GM19452 (cell line): ENCODE data around the gene EGF.
A peak's percentile ranks its signal among the peaks of the same experiment; 100 is the strongest.
"Not testable (repeated sequence)": the region's sequence is repeated elsewhere in the genome, so short reads cannot be mapped to it uniquely, and the experiment has no call there.

ENCODE experiments used
- ATAC-seq: cut with Tn5 transposase; IDR thresholded peaks from one replicate; pipeline ENCODE4 v1.9.1; 2021; ENCODE audit not compliant: unreplicated experiment

EGF gene

GRCh38 chr4:110025056-110025455, 112.4 kb downstream of the EGF start:
- no peak for ATAC-seq

- ATAC-seq, result no peak
Observed at GRCh38 chr4:110025718-110026117, 113.0 kb downstream of the EGF start.

DNA sequence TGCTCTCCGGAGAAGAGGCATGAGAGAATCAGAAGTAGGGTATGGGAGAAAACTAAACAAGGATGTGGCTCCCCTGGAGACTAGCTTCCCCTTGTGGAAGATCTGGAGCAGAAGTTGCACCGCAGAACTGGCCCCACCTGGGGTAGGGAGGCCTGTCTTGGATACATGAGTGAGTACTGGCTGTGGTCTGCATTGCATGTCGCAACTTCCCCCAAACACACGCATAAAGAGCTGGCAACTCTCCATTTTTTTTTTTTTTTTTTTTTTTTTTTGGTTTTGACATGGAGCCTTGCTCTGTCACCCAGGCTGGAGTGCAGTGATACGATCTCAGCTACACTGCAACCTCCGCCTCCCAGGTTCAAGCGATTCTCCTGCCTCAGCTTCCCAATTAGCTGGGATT, 119.9 kb downstream of the EGF start:
- ATAC-seq, result no peak

DNA sequence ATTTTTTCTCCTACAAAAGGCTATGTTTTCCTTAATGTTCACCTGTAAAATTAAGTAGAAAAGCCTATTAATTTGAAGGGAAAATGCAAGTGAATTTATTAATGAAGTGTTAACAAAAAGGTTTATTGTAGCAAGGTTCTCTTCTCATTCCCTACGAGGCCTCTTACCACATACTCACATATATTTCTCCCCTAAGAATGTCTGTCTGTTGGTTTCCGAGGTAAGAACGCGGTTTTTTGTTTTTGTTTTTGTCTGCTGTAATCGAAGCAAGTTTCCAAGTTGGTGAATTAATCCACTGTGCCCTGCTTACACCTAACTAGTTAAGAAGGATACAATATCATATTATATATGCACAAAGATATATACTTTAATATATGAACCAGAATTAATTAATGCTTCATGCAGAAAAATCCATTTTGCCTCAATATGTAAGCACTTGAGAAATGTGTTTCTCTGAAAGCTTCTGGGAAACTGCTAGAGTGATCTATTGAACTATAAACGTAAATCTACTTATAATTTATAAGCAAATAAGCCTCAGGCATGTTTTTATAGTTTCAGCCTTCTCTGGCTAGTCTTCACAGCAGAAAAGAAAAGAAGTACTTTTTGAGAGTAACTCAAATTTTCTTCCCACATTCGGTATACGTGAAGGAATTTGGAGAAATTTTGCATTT, 120.8 kb downstream of the EGF start:
- peak; percentile 5 for ATAC-seq

DNA sequence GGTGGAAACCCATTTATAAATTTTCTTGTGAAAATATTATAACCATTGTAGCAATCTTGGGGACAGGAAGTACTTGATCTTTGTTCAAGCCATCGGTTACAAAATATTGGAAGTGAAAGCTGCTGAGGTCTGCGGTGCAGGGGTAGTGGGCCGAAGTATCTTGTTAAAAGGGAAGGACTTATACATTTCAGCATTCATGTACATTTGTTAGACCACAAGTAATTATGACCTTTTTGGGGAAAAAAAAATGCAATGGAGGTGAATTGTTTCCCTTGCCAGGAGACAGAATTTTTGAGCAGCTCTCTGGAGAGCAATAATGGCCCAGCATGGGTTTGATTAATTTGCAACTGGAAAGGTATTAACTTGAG, 121.3 kb downstream of the EGF start:
- ATAC-seq, result peak; percentile 96

- not testable (repeated sequence) for ATAC-seq
Observed at GRCh38 chr4:110039164-110039563, 126.5 kb downstream of the EGF start.

DNA sequence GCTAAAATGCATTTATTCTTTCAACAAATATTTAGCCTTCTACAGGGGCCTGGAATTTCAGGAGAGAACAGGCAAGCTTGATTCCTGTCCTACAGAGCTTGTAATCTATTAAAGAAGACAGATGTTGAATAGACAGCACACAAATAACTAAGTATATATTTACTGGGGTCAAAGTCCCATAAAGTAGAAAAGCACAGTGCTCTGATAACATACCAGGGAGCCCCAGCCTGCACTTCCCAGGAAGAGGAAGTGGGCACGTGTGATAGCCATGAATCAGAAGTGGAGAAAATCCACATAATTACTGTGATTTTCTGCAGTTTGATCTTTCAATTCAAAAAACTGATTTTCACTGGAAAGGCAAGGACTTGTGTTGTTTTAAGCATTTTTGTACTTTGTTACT, 129.1 kb downstream of the EGF start:
- ATAC-seq, result no peak

- ATAC-seq, result no peak
Observed at GRCh38 chr4:110042545-110043517, 130.1 kb downstream of the EGF start.

GRCh38 chr4:110046588-110047049, 133.9 kb downstream of the EGF start:
- no peak for ATAC-seq

DNA sequence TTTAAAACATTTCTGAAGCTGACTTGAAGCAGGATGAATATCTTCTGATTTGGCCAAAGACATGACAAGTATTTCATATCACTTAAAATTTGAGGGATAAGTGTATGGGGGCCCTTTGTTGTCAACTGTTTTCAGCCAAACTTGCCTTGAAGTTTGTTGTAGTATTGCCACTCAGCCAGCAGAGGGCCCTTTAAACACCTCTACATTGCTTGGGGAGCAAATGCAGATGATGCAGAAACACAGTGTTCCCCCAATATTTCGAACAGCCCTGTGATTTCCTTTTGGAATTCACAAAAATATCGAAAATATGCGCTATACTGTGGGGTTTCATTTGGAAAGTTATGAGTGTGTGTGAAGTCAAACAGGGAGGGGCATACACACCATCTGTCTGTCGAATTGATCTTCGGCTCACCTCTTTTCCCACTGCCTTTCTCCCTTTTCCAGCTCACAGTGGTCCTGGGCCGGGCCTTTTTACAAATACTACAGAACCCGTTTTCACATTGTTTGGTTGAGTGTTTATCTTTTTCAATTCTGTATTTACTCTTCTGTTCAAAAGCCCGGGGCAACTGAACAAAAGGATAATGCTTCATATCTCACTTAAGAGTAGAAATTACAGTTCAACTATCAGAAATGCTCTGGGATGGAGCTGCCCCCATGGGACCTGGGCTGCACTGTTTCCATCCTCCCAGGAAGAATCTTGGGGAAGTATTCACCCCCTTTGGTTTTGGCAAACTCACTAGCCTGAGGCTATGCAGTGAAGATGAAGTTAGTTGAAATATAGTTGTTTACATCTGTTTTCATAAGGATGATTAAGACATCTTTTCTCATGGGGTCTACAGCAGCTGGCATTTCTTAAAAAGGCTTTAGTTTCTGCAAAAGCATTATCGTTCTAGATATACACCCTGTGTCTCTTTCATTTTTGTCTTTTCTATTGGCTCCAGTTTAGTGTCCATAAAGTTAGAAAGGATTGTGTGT, 137.6 kb downstream of the EGF start:
- no peak for ATAC-seq

- peak; percentile 75 for ATAC-seq
Observed at GRCh38 chr4:110055158-110055768, 142.6 kb downstream of the EGF start.

DNA sequence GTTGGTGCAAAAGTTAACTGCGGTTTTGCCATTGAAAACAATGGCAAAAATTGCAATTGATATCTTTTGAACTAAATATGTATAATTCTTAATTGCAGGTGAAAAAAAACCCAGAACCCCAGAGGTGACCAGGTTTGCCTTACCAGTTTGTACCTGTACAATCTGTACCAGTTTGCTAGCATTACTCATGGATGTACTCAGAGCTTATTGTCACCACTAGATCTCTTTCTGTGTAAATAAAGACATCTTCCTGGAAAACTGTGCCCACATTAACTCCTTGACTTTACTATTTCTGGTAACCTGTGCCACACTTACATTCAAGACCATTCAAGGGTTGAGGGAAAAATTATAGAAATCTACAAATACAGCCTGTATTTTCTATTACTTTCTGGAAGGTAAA, 146.0 kb downstream of the EGF start:
- ATAC-seq, result no peak

- ATAC-seq, result peak; percentile 79
Observed at GRCh38 chr4:110059556-110060191, 147.0 kb downstream of the EGF start.

GRCh38 chr4:110061076-110061475, 148.4 kb downstream of the EGF start:
- ATAC-seq, result no peak
